IPS-20b (cell line): ENCODE results near the gene ARL6IP5.

Experiments
- H3K27ac ChIP-seq: one replicate; pipeline ENCODE4 v1.5.1; 2013; ENCODE audit warnings: low read length
- H3K27me3 ChIP-seq: 2 replicates; pipeline ENCODE4 v1.6.1; 2013; ENCODE audit warnings: mild to moderate bottlenecking, low read length, inconsistent platforms; ENCODE audit not compliant: insufficient read depth
- H3K36me3 ChIP-seq: 2 replicates; pipeline ENCODE4 v1.6.1; 2013; ENCODE audit warnings: low read depth, mild to moderate bottlenecking, inconsistent platforms, low read length, moderate library complexity; ENCODE audit not compliant: insufficient read depth
- H3K4me1 ChIP-seq: 2 replicates; pipeline ENCODE4 v1.6.1; 2013; ENCODE audit warnings: mild to moderate bottlenecking, control low read depth, inconsistent platforms, low read length, moderate library complexity; ENCODE audit not compliant: insufficient read depth
- H3K4me3 ChIP-seq: 2 replicates; pipeline ENCODE4 v1.5.1; 2013; ENCODE audit warnings: mild to moderate bottlenecking, low read length, inconsistent platforms
- H3K9ac ChIP-seq: 2 replicates; pipeline ENCODE4 v1.6.1; 2013; ENCODE audit warnings: low read depth, mild to moderate bottlenecking, inconsistent platforms, low read length, moderate library complexity
- H3K9me3 ChIP-seq: 2 replicates; pipeline ENCODE4 v1.6.1; 2013; ENCODE audit warnings: mild to moderate bottlenecking, low read depth, low read length, inconsistent platforms; ENCODE audit not compliant: insufficient read depth

The ARL6IP5 gene

GRCh38 chr3:69090021-69090420, 5.3 kb downstream of the ARL6IP5 start:
- H3K27me3 ChIP-seq = 0 out of 2 replicates have a peak, but pooled peaks cover 4% of the 10 kb centered on the region
- no peak overlapping the region for H3K27ac ChIP-seq
- no peak overlapping the region for H3K9ac ChIP-seq
- H3K4me1 ChIP-seq = peaks cover 24% of the 10 kb centered on the region
- no peak overlapping the region for H3K4me3 ChIP-seq
- no peaks in the 10 kb centered on the region for H3K9me3 ChIP-seq
- H3K36me3 ChIP-seq = no peaks in the 10 kb centered on the region

- Histone ChIP-seq H3K27me3 (no peaks in the 10 kb centered on the region), H3K36me3 (no peaks in the 10 kb centered on the region), H3K4me3 (no peak overlapping the region), H3K4me1 (peaks cover 14% of the 10 kb centered on the region; the same call in 1 of the 2 replicates), H3K27ac (no peak overlapping the region), H3K9me3 (no peaks in the 10 kb centered on the region), H3K9ac (no peak overlapping the region)
These were observed 6.8 kb downstream of the ARL6IP5 start for GRCh38 chr3:69091389-69092029.

- H3K27ac ChIP-seq = no peak overlapping the region
These were observed 7.3 kb downstream of the ARL6IP5 start for GRCh38 chr3:69092030-69092516.

GRCh38 chr3:69094467-69095205, 9.9 kb downstream of the ARL6IP5 start:
- peaks cover 6% of the 10 kb centered on the region; the same call in 1 of the 2 replicates for H3K4me1 ChIP-seq
- H3K9me3 ChIP-seq = no peaks in the 10 kb centered on the region
- H3K36me3 ChIP-seq = no peaks in the 10 kb centered on the region
- peak overlapping the region; percentile 13; the same call in 1 of the 2 replicates for H3K9ac ChIP-seq
- H3K4me3 ChIP-seq = no peak overlapping the region
- no peak overlapping the region for H3K27ac ChIP-seq
- no peaks in the 10 kb centered on the region for H3K27me3 ChIP-seq

More at GRCh38 chr3:69092030-69092516, 7.3 kb downstream of the ARL6IP5 start:
- Histone ChIP-seq H3K36me3 (no peaks in the 10 kb centered on the region), H3K9me3 (no peaks in the 10 kb centered on the region), H3K27me3 (no peaks in the 10 kb centered on the region), H3K4me1 (peaks cover 14% of the 10 kb centered on the region; the same call in 1 of the 2 replicates), H3K9ac (peak overlapping the region; percentile 26; the same call in 1 of the 2 replicates), H3K4me3 (no peak overlapping the region)

- Histone ChIP-seq H3K27ac (no peak overlapping the region), H3K4me1 (0 out of 2 replicates have a peak, but pooled peaks cover 4% of the 10 kb centered on the region), H3K9me3 (no peaks in the 10 kb centered on the region), H3K27me3 (no peaks in the 10 kb centered on the region), H3K36me3 (no peaks in the 10 kb centered on the region), H3K4me3 (no peak overlapping the region), H3K9ac (no peak overlapping the region)
These were observed 10.9 kb downstream of the ARL6IP5 start for GRCh38 chr3:69095636-69096035.

GRCh38 chr3:69096299-69096698, 11.6 kb downstream of the ARL6IP5 start:
- Histone ChIP-seq H3K9ac (no peak overlapping the region), H3K4me1 (0 out of 2 replicates have a peak, but pooled peaks cover 4% of the 10 kb centered on the region), H3K9me3 (no peaks in the 10 kb centered on the region), H3K27ac (no peak overlapping the region), H3K36me3 (no peaks in the 10 kb centered on the region), H3K4me3 (no peak overlapping the region), H3K27me3 (no peaks in the 10 kb centered on the region)

- H3K36me3 ChIP-seq = peaks cover 6% of the 10 kb centered on the region
- H3K4me3 ChIP-seq = no peak overlapping the region
- H3K27me3 ChIP-seq = no peaks in the 10 kb centered on the region
- no peaks in the 10 kb centered on the region for H3K4me1 ChIP-seq
- no peak overlapping the region for H3K27ac ChIP-seq
- no peak overlapping the region for H3K9ac ChIP-seq
- H3K9me3 ChIP-seq = no peaks in the 10 kb centered on the region
These were observed 12.8 kb downstream of the ARL6IP5 start for GRCh38 chr3:69097407-69098086.

- no peaks in the 10 kb centered on the region for H3K27me3 ChIP-seq
- H3K4me3 ChIP-seq = no peak overlapping the region
- H3K36me3 ChIP-seq = peaks cover 12% of the 10 kb centered on the region
These were observed 14.8 kb downstream of the ARL6IP5 start for GRCh38 chr3:69099576-69099975.

GRCh38 chr3:69102384-69102783, 17.6 kb downstream of the ARL6IP5 start:
- H3K4me3 ChIP-seq = no peak overlapping the region
- no peaks in the 10 kb centered on the region for H3K9me3 ChIP-seq
- H3K9ac ChIP-seq = no peak overlapping the region
- no peaks in the 10 kb centered on the region for H3K4me1 ChIP-seq
- H3K36me3 ChIP-seq = peaks cover 27% of the 10 kb centered on the region
- no peaks in the 10 kb centered on the region for H3K27me3 ChIP-seq
- H3K27ac ChIP-seq = no peak overlapping the region

More at GRCh38 chr3:69099576-69099975, 14.8 kb downstream of the ARL6IP5 start:
- Histone ChIP-seq H3K4me1 (no peaks in the 10 kb centered on the region), H3K9ac (no peak overlapping the region), H3K9me3 (no peaks in the 10 kb centered on the region), H3K27ac (no peak overlapping the region)

- no peaks in the 10 kb centered on the region for H3K4me1 ChIP-seq
- H3K9me3 ChIP-seq = no peaks in the 10 kb centered on the region
- H3K27ac ChIP-seq = no peak overlapping the region
- H3K9ac ChIP-seq = no peak overlapping the region
- no peaks in the 10 kb centered on the region for H3K27me3 ChIP-seq
- peaks cover 27% of the 10 kb centered on the region for H3K36me3 ChIP-seq
- H3K4me3 ChIP-seq = no peak overlapping the region
These were observed 18.4 kb downstream of the ARL6IP5 start for GRCh38 chr3:69103123-69103522.

- Histone ChIP-seq H3K27me3 (no peaks in the 10 kb centered on the region), H3K9ac (no peak overlapping the region), H3K27ac (no peak overlapping the region), H3K9me3 (no peaks in the 10 kb centered on the region), H3K4me3 (no peak overlapping the region), H3K4me1 (no peaks in the 10 kb centered on the region), H3K36me3 (peaks cover 27% of the 10 kb centered on the region)
These were observed 19.8 kb downstream of the ARL6IP5 start for GRCh38 chr3:69104586-69104985.
